Kidney (tissue), 14 donors: Measurements from ENCODE around the gene KIF23. TPM values are rescaled to one million over a fixed set of nuclear protein-coding genes. Genes with fewer than 3 reads are reported as not detected.
"Not testable (repeated sequence)": the region's sequence is repeated elsewhere in the genome, so short reads cannot be mapped to it uniquely, and the experiment has no call there.

ENCODE experiments used
- DNase-seq, 5 donors: peaks; one replicate each; pipeline ENCODE4 v3.0.0-alpha.2; 2013 to 2020
- FAIRE-seq: peaks from 2 replicates; lab custom pipeline; 2012; peaks lifted over from hg19 to GRCh38; lab: Jason Lieb, UNC
- H3K27ac ChIP-seq, 2 donors: one replicate each; pipeline ENCODE4 v1.7.0; 2013; ENCODE audit warnings: low read depth in 2 of 2, low read length in 2 of 2, inconsistent platforms in 1 of 2
- H3K27me3 ChIP-seq: one replicate; pipeline ENCODE4 v1.7.1; 2013; ENCODE audit warnings: low read length, inconsistent platforms; ENCODE audit not compliant: control insufficient read depth, insufficient read depth
- H3K36me3 ChIP-seq, 3 donors: one replicate each; pipeline versions ENCODE4 v1.7.0 to v1.7.1; 2013; ENCODE audit warnings: low read length in 3 of 3, control low read depth in 1 of 3, inconsistent platforms in 1 of 3; ENCODE audit not compliant: insufficient read depth in 3 of 3, control insufficient read depth in 2 of 3
- H3K4me1 ChIP-seq, 3 donors: one replicate each; pipeline versions ENCODE4 v1.7.0 to v1.7.1; 2013; ENCODE audit warnings: low read length in 3 of 3, inconsistent platforms in 1 of 3, low read depth in 1 of 3; ENCODE audit not compliant: control insufficient read depth in 2 of 3, insufficient read depth in 2 of 3
- H3K4me3 ChIP-seq, 3 donors: one replicate each; pipeline versions ENCODE4 v1.7.0 to v1.8.1; 2013; ENCODE audit warnings: low read length in 3 of 3, control low read depth in 1 of 3, inconsistent platforms in 1 of 3
- H3K9ac ChIP-seq, 3 donors: one replicate each; pipeline versions ENCODE4 v1.7.0 to v1.7.1; 2013; ENCODE audit warnings: low read length in 3 of 3, control low read depth in 1 of 3, inconsistent platforms in 1 of 3
- H3K9me3 ChIP-seq, 3 donors: one replicate each; pipeline versions ENCODE4 v1.7.0 to v1.7.1; 2013; ENCODE audit warnings: low read length in 3 of 3, control low read depth in 1 of 3, inconsistent platforms in 1 of 3; ENCODE audit not compliant: control insufficient read depth in 2 of 3, insufficient read depth in 1 of 3
- intact Hi-C: fragments of 100-400 bp; cut with DNase I; formaldehyde crosslinking; loops from one replicate; pipeline ENCODE4 v1.11.1; 2022
- polyA plus RNA-seq: library from polyadenylated mRNA; stranded (reverse); fragments of 350-450 nt; fragmentation: Illumina TruSeq; extraction: RNeasy Lipid Tissue Mini Kit (QIAGEN cat#74804); gene quantifications from one replicate; pipeline ENCODE4 v1.2.3, GENCODE V29; 2014; ENCODE audit warnings: low read depth, low replicate concordance; ENCODE audit not compliant: insufficient read depth
- total RNA-seq: library from RNA; stranded (reverse); fragmentation: NEBNext Ultra II Directional; extraction: Animal tissue kit (Norgen Biotek cat#: 25700); gene quantifications from one replicate; pipeline ENCODE4 v1.2.1, GENCODE V29; 2021
- TF ChIP-seq, protein P1 (sequence below): IDR thresholded peaks from 3 replicates; pipeline ENCODE4 v1.5.1; 2012; ENCODE audit warnings: mild to moderate bottlenecking, moderate library complexity, borderline replicate concordance; ENCODE audit not compliant: insufficient read depth; ENCODE audit errors: extremely low read depth
- donor health status: control.
- donor health status: control.
- donor health status: control.
- donor health status: control.
- donor health status: control.
- donor health status: DM: yes; HTN: yes; CAD: no.
- donor health status: Normal renal cell carcinoma (clear cell type).

The KIF23 gene
- total and polyA plus RNA-seq, 2 donors from 2014 or later: 2.5 to 3.6 TPM

DNA sequence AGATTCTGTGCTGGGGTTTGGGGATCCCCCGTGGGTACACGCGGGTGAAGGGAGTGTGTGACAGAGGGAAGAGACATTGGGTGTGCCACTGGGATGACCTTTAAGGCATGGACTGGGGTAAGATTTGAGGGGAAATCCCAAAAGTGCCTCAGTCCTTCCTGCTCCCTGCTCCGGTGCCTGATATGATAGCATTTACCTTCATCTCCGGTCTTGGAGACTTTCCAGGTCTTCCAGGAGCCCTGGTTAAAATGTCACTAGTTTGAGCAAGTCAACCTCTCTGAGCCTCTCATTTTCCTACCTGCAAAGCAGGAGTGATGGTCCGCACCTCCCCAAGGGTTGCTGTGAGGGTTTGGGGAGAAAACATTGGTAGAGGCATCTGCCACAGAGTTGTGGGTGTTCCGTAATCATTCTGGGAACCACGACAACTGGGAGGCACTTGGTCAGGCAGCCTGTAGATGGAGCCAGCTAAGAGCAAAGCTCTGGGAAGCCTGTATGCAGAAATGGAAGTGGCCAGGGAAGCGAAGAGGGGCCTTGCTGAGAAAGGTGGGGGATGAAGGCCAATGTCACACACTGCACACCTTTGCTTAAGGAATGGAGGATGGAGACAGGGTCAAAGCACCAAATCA, 33.9 kb upstream of the KIF23 start:
- no peaks in the 10 kb centered on the region for H3K9me3 ChIP-seq
- H3K4me3 ChIP-seq: no peak overlapping the region
- H3K27me3 ChIP-seq: no peaks in the 10 kb centered on the region
- intact Hi-C loops: no loop called here
- peaks cover 3 to 19% (median 16%) of the 10 kb centered on the region in 3 donors for H3K4me1 ChIP-seq
- H3K9ac ChIP-seq: no peak overlapping the region
- no peak for DNase-seq
- H3K27ac ChIP-seq: no peak overlapping the region
- TF ChIP-seq, protein P1, sequence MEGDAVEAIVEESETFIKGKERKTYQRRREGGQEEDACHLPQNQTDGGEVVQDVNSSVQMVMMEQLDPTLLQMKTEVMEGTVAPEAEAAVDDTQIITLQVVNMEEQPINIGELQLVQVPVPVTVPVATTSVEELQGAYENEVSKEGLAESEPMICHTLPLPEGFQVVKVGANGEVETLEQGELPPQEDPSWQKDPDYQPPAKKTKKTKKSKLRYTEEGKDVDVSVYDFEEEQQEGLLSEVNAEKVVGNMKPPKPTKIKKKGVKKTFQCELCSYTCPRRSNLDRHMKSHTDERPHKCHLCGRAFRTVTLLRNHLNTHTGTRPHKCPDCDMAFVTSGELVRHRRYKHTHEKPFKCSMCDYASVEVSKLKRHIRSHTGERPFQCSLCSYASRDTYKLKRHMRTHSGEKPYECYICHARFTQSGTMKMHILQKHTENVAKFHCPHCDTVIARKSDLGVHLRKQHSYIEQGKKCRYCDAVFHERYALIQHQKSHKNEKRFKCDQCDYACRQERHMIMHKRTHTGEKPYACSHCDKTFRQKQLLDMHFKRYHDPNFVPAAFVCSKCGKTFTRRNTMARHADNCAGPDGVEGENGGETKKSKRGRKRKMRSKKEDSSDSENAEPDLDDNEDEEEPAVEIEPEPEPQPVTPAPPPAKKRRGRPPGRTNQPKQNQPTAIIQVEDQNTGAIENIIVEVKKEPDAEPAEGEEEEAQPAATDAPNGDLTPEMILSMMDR: no peak
- H3K36me3 ChIP-seq: peaks cover 0 to 17% (median 6%) of the 10 kb centered on the region in 3 donors
- FAIRE-seq: no peak

DNA sequence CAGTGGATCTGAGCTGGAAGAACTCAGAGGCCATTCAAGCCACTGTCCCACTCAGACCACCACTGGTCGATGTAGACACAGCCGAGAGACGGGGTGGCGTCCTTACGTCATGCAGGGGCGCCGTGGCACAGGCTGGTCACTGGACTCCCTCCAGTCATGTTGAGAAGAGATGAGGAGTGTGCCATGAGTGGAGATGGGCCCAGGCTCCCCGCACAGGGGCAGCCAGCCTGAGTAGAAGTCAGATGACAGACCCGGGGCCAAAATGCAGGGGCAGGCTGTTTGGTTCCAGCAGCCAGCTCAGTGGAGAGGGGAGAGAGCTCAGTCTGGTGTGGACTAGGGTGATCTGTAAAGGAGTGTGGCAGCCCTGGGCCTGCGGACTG, 33.4 kb upstream of the KIF23 start:
- TF ChIP-seq, protein P1: no peak
- no peaks in the 10 kb centered on the region for H3K9me3 ChIP-seq
- H3K4me1 ChIP-seq: peaks cover 3 to 17% (median 14%) of the 10 kb centered on the region in 3 donors
- intact Hi-C loops: no loop called here
- no peaks in the 10 kb centered on the region for H3K27me3 ChIP-seq
- H3K9ac ChIP-seq: no peak overlapping the region
- peaks cover 0 to 21% (median 8%) of the 10 kb centered on the region in 3 donors for H3K36me3 ChIP-seq
- FAIRE-seq (no peak), DNase-seq (no peak)
- no peak overlapping the region for H3K4me3 ChIP-seq
- H3K27ac ChIP-seq: no peak overlapping the region

DNA sequence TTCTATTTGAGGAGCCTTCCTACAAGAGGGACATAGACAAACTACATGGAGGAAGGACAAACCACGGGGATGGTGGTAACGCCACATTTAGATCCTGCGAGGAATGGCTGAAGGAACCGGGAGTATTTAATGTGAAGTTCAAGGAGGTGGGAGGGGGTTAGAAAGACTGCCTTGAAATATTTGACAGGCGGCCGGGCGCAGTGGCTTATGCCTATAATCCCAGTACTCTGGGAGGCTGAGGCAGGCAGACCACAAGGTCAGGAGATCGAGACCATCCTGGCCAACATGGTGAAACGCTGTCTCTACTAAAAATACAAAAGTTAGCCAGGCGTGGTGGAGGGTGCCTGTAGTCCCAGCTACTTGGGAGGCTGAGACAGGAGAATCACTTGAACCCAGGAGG, 32.0 kb upstream of the KIF23 start:
- intact Hi-C loops, FAIRE-seq, H3K9ac ChIP-seq, H3K27me3 ChIP-seq, H3K27ac ChIP-seq, H3K9me3 ChIP-seq, H3K4me3 ChIP-seq, DNase-seq: not testable (repeated sequence)
- H3K4me1 ChIP-seq: peaks cover 2 to 12% (median 4%) of the 10 kb centered on the region in 3 donors
- peaks cover 2 to 25% (median 11%) of the 10 kb centered on the region in 3 donors for H3K36me3 ChIP-seq

DNA sequence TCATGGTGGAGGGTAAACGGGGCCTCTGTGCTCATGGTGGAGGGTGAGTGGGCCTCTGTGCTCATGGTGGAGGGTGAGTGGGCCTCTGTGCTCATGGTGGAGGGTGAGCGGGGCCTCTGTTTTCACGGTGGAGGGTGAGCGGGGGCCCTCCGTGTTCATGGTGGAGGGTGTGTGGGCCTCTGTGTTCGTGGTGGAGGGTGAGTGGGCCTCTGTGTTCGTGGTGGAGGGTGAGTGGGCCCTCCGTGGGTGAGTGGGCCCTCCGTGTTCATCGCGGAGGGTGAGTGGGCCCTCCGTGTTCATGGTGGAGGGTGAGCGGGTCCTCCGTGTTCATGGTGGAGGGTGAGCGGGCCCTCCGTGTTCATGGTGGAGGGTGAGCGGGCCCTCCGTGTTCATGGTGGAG, 30.1 kb upstream of the KIF23 start:
- not testable (repeated sequence) for DNase-seq

More for the DNA sequence above, 30.1 kb upstream of the KIF23 start:
- intact Hi-C loops, H3K27ac ChIP-seq, H3K27me3 ChIP-seq, H3K9ac ChIP-seq, H3K9me3 ChIP-seq, FAIRE-seq, H3K4me3 ChIP-seq: not testable (repeated sequence)
- H3K36me3 ChIP-seq: peaks cover 2 to 25% (median 11%) of the 10 kb centered on the region in 3 donors
- H3K4me1 ChIP-seq: peaks cover 0 to 14% (median 4%) of the 10 kb centered on the region in 3 donors
